Spleen (tissue), 11 donors: ENCODE results near the gene MAPKBP1. TPM values are rescaled to one million over a fixed set of nuclear protein-coding genes. Genes with fewer than 3 reads are reported as not detected.

Experiments
- DNase-seq: peaks from one replicate; pipeline ENCODE4 v3.0.0-alpha.2; 2020
- H3K27ac ChIP-seq, 8 donors: fragments of 200-600 bp; sonication (generic) in 7 of 8; 1 replicate in 4 of 8; 2 replicates in 4 of 8; pipeline versions ENCODE4 v1.5.0 to v1.8.0; 2016 to 2021; ENCODE audit warnings: inconsistent platforms in 4 of 8, mild to moderate bottlenecking in 4 of 8, moderate library complexity in 1 of 8
- H3K27me3 ChIP-seq, 7 donors: fragments of 200-600 bp; sonication (generic) in 6 of 7; replicated peaks in 1 of 7; 1 replicate in 4 of 7; 2 replicates in 3 of 7; pipeline versions ENCODE4 v1.5.0 to v1.8.0; 2016 to 2021; ENCODE audit warnings: inconsistent platforms in 3 of 7, mild to moderate bottlenecking in 1 of 7
- H3K36me3 ChIP-seq, 6 donors: fragments of 200-600 bp; sonication (generic) in 5 of 6; 1 replicate in 4 of 6; 2 replicates in 2 of 6; pipeline versions ENCODE4 v1.5.0 to v1.8.0; 2016 to 2021; ENCODE audit warnings: inconsistent platforms in 2 of 6
- H3K4me1 ChIP-seq, 6 donors: fragments of 200-600 bp; sonication (generic) in 5 of 6; 1 replicate in 3 of 6; 2 replicates in 3 of 6; pipeline versions ENCODE4 v1.5.0 to v1.8.0; 2016 to 2021; ENCODE audit warnings: inconsistent platforms in 3 of 6
- H3K4me3 ChIP-seq, 8 donors: fragments of 200-600 bp; sonication (generic) in 7 of 8; 1 replicate in 4 of 8; 2 replicates in 4 of 8; pipeline versions ENCODE4 v1.5.0 to v1.8.0; 2016 to 2021; ENCODE audit warnings: inconsistent platforms in 4 of 8, mild to moderate bottlenecking in 4 of 8, moderate library complexity in 2 of 8
- H3K9me3 ChIP-seq, 8 donors: fragments of 200-600 bp; sonication (generic) in 7 of 8; 1 replicate in 4 of 8; 2 replicates in 4 of 8; pipeline versions ENCODE4 v1.5.0 to v1.8.0; 2016 to 2021; ENCODE audit warnings: inconsistent platforms in 4 of 8
- POLR2A ChIP-seq, 3 donors: fragments of 450-650 bp; IDR thresholded peaks; one replicate each; pipeline ENCODE4 v1.5.1; 2017; ENCODE audit warnings: antibody characterized with exemption in 3 of 3, mild to moderate bottlenecking in 1 of 3
- POLR2AphosphoS5 ChIP-seq, 3 donors: sonication (generic); formaldehyde crosslinking; IDR thresholded peaks; one replicate each; pipeline ENCODE4 v1.5.1; 2017; ENCODE audit warnings: antibody characterized with exemption in 3 of 3
- WGBS, 5 donors: extraction: QIAGEN DNeasy Blood & Tissue Kit in 3 of 5; methylation state at CpG; one replicate each; pipeline versions ENCODE4 v1.1.5 to v1.1.7; 2013 to 2018; 5-methylcytosine and 5-hydroxymethylcytosine counted together
- intact Hi-C: fragments of 100-400 bp; cut with DNase I; formaldehyde crosslinking; loops from one replicate; pipeline ENCODE4 v1.15.0; 2023; ENCODE audit warnings: low total_unique reads
- polyA plus RNA-seq, 3 donors: library from polyadenylated mRNA; stranded (reverse); fragments of 200-250 nt; gene quantifications; one replicate each; pipeline ENCODE4 v1.2.1, GENCODE V29; 2013
- total RNA-seq, 7 donors: library from RNA; depleted of rRNA in 3 of 7; stranded (reverse); fragments of >200 nt in 3 of 7; fragmentation: NEBNext Ultra II Directional in 4 of 7; extraction: Animal tissue kit (Norgen Biotek cat#: 25700) in 4 of 7; gene quantifications; one replicate each; pipeline versions ENCODE4 v1.1.0 to v1.2.1, GENCODE V29; 2016 to 2021
- TF ChIP-seq, protein P1 (sequence below), 11 experiments: fragments of 200-600 bp in 7 of 11; fragments of 450-650 bp in 4 of 11; sonication (generic) in 4 of 11; IDR thresholded peaks in 8 of 11; conservative IDR thresholded peaks in 3 of 11; 1 replicate in 7 of 11; 2 replicates in 4 of 11; pipeline versions ENCODE4 v1.4.0 to v1.8.0; 2016 to 2021; ENCODE audit warnings: antibody characterized with exemption in 11 of 11, inconsistent platforms in 4 of 11, mild to moderate bottlenecking in 1 of 11
- donor health status: healthy with polysubstance abuse.
- donor health status: DM: no; HTN: no; CAD: no; lungs with moderate emphysema.
- donor health status: DM: no; HTN: no; CAD: no.
- donor health status: Bipolar disorder and iron deficiency.
- donor health status: healthy.
- donor health status: DM: no; HTN: no; CAD: no.
- donor health status: DM: yes; HTN: yes; CAD: no.

The MAPKBP1 gene
- total and polyA plus RNA-seq, 10 donors: 2.4 to 44.5 (median 26.0) TPM

- peaks cover 0 to 7% (median 5%) of the 10 kb centered on the region in 6 donors for H3K4me1 ChIP-seq
- WGBS, 5 donors: 94 to 96% (median 96%) methylated on average over 6 of the region's 6 CpGs
- DNase-seq: no peak
- no peak overlapping the region for H3K27ac ChIP-seq
- no peaks in the 10 kb centered on the region for H3K27me3 ChIP-seq
- H3K4me3 ChIP-seq: no peak overlapping the region
- intact Hi-C loops: no loop called here
- no peak for TF ChIP-seq POLR2A (IDR thresholded peaks at IDR 0.05)
- TF ChIP-seq POLR2AphosphoS5 (IDR thresholded peaks at IDR 0.05): no peak
- TF ChIP-seq, protein P1, sequence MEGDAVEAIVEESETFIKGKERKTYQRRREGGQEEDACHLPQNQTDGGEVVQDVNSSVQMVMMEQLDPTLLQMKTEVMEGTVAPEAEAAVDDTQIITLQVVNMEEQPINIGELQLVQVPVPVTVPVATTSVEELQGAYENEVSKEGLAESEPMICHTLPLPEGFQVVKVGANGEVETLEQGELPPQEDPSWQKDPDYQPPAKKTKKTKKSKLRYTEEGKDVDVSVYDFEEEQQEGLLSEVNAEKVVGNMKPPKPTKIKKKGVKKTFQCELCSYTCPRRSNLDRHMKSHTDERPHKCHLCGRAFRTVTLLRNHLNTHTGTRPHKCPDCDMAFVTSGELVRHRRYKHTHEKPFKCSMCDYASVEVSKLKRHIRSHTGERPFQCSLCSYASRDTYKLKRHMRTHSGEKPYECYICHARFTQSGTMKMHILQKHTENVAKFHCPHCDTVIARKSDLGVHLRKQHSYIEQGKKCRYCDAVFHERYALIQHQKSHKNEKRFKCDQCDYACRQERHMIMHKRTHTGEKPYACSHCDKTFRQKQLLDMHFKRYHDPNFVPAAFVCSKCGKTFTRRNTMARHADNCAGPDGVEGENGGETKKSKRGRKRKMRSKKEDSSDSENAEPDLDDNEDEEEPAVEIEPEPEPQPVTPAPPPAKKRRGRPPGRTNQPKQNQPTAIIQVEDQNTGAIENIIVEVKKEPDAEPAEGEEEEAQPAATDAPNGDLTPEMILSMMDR (IDR thresholded peaks at IDR 0.05 in 8 of 11, conservative IDR thresholded peaks at IDR 0.05 in 3 of 11): no peak
- no peaks in the 10 kb centered on the region for H3K9me3 ChIP-seq
- peaks cover 0 to 85% (median 59%) of the 10 kb centered on the region in 6 donors for H3K36me3 ChIP-seq
These were observed 48.2 kb downstream of the MAPKBP1 start for GRCh38 chr15:41822471-41822870.

- TF ChIP-seq POLR2A (IDR thresholded peaks at IDR 0.05): no peak
- TF ChIP-seq, protein P1 (IDR thresholded peaks at IDR 0.05 in 8 of 11, conservative IDR thresholded peaks at IDR 0.05 in 3 of 11): no peak
- TF ChIP-seq POLR2AphosphoS5 (IDR thresholded peaks at IDR 0.05): no peak
- Histone ChIP-seq H3K4me3 (no peak overlapping the region), H3K36me3 (peaks cover 0 to 80% (median 54%) of the 10 kb centered on the region in 6 donors), H3K27ac (no peak overlapping the region), H3K4me1 (peaks cover 0 to 9% (median 7%) of the 10 kb centered on the region in 6 donors), H3K27me3 (no peaks in the 10 kb centered on the region), H3K9me3 (no peaks in the 10 kb centered on the region)
- intact Hi-C loops: no loop called here
- 94 to 98% (median 97%) methylated on average over 6 of the region's 6 CpGs for WGBS, 5 donors
- DNase-seq: no peak
These were observed 48.7 kb downstream of the MAPKBP1 start for GRCh38 chr15:41822957-41823356.

- no peak overlapping the region for H3K27ac ChIP-seq
- intact Hi-C loops: no loop called here
- no peak for DNase-seq
- no peaks in the 10 kb centered on the region for H3K9me3 ChIP-seq
- no peak overlapping the region for H3K4me3 ChIP-seq
- TF ChIP-seq, protein P1 (IDR thresholded peaks at IDR 0.05 in 8 of 11, conservative IDR thresholded peaks at IDR 0.05 in 3 of 11): no peak
- TF ChIP-seq POLR2AphosphoS5 (IDR thresholded peaks at IDR 0.05) (no peak), POLR2A (IDR thresholded peaks at IDR 0.05) (no peak)
- peaks cover 0 to 74% (median 49%) of the 10 kb centered on the region in 6 donors for H3K36me3 ChIP-seq
- H3K27me3 ChIP-seq: no peaks in the 10 kb centered on the region
- H3K4me1 ChIP-seq: peaks cover under 1 to 13% (median 9%) of the 10 kb centered on the region in 6 donors
- 88 to 94% (median 91%) methylated on average over 6 to 11 of the region's 11 CpGs for WGBS, 5 donors
These were observed 49.2 kb downstream of the MAPKBP1 start for GRCh38 chr15:41823502-41823901.

GRCh38 chr15:41824062-41824745 is 49.9 kb downstream of the MAPKBP1 start:
- Histone ChIP-seq H3K4me1 (peaks cover 7 to 20% (median 16%) of the 10 kb centered on the region in 6 donors), H3K9me3 (no peaks in the 10 kb centered on the region), H3K4me3 (no peak overlapping the region), H3K27me3 (no peaks in the 10 kb centered on the region), H3K36me3 (peaks cover 0 to 67% (median 43%) of the 10 kb centered on the region in 6 donors), H3K27ac (no peak overlapping the region)
- WGBS, 5 donors: 86 to 97% (median 93%) methylated on average over 8 to 19 of the region's 19 CpGs
- DNase-seq: no peak
- intact Hi-C loops: no loop called here
- TF ChIP-seq POLR2AphosphoS5 (IDR thresholded peaks at IDR 0.05): no peak
- no peak for TF ChIP-seq POLR2A (IDR thresholded peaks at IDR 0.05)
- TF ChIP-seq, protein P1 (IDR thresholded peaks at IDR 0.05 in 8 of 11, conservative IDR thresholded peaks at IDR 0.05 in 3 of 11): no peak
